ENCODE data around the gene CSNK1G2.

CSNK1G2 gene

DNA sequence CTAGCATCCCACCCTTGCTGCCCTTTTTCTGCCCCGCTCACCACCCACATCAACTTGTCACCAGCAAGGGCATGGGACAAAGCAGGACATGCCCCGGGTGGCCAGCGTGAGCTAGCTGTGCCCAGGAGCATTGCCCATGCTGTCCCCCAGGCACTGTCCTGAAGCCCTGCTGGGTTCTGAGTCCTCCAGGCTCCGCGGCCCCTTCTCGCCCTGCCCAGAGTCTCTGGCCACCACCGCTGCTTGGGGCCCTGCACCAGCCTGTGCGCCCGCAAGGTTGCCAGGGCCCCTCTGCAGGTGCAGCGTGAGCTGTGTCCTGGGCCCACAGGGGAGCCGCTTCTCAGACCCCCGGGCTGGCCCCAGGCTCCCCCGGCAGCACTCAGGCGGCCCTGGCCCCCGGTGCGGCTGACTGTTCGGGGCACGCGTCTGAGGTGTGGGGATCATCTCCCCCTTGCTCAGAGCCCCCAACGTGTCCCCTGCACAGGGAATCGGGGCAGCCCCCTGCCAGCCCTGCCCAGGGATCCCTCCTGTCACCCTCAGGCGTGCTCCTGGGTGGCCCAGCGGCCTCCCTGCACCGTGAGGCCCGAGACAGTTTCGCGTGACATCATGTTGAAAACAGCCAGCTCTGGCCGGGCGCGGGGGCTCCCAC is 4.1 kb downstream of the CSNK1G2 start:
- no peak for DNase-seq

DNA sequence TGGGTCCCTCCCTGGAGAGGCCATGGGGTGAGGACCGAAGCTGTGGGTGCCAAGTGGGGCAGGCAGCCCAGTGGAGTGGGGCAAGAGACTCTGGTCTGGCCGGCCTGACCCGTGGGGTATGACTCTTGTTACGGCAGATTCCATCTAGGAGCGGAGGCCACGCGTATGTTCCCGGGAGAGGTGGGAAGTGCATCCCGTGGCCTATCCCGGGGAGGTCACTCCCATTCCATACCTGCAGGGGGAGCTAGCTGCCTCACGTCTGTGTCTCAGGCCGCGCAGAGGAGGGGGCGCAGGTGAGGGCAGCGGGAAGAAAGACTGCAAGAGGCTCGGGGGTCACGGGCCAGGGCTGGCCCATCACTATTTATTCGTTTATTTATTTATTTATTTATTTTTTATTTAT is 4.9 kb downstream of the CSNK1G2 start:
- no peak for DNase-seq

DNA sequence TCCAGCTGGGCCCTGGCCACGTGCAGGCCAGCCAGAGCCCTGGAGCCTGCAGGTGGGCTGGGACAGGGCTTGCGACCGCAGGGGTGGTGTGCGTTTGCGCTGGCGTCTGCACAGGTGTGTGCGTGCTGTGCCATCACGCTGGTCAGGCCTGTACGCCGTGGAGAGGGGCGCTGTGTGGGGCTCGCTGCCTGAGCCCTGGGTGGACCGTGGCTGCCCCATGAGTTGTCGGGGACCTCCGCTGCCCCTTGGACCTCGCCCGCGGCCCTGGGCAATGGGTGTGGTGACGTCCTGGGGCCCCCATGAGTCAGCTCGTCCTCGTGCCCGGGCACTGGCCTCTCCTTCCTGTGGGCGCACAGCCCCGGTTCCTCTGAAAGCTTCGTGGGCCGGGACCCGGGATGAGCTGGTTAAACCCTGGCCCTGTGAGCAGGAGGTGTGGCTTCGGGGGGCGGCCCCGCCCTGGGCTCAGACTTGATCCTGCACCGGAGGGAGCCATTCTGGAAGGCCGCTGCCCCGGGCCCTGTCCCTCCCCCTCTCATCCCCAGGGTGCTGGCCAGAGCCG is 6.8 kb downstream of the CSNK1G2 start:
- DNase-seq, result peak; percentile 31

DNA sequence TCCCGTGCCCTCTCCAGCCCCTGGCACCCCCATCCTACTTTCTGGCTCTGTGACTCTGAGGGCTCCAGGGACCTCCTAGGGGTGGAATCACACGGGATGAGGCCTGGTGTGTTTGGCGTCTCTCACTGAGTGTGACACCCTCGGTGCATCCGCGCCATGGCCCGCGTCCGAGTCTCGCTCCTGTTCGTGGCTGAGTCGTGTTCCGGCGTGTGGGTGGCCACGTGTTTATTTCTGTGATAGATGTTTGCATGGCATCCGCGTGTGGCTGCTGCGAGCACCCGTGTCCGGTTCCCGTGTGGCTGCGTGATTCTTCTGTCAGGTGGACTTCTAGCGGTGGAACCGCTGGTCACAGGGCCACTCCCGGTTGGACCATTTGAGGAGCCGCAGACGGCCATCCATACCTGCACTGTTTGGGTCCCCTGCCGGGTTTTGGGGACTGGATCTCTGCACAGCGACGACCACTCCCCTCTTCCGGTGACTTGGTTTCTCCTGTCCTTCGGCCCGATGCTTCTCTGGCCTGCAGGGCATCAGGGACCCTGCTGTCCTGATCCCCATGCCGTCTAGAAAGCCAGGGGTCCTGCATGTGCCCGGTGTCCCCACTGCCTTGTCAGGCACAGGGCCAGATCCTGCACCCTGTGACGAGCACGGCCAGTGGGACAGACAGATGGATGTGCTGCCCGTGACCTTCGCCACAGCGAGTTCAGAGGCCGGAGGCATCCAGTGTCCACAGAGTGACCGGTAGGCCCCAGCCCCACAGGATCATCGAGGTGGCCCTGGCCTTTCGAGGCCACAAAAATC is 8.5 kb downstream of the CSNK1G2 start:
- no peak for DNase-seq

DNA sequence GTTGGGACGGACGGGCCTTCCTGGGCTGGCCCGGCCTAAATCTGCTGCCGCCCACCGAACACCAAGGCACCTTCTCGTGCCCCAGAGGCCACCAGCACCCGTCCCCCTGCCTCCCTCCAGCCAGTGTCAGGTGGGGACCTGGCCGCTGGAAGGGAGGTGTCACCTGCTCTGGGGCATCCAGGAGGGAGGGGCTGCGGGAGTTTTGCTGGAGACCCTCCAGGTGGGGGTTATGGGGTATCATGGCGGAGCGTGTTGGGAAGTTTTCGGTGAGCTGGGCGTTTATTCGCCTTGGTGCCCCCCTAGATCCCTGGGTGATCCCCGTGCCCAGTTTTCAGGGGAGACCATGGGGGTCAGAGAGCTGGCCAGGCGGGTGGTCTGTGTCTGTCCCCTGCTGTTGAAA is 9.7 kb downstream of the CSNK1G2 start:
- no peak for DNase-seq

DNA sequence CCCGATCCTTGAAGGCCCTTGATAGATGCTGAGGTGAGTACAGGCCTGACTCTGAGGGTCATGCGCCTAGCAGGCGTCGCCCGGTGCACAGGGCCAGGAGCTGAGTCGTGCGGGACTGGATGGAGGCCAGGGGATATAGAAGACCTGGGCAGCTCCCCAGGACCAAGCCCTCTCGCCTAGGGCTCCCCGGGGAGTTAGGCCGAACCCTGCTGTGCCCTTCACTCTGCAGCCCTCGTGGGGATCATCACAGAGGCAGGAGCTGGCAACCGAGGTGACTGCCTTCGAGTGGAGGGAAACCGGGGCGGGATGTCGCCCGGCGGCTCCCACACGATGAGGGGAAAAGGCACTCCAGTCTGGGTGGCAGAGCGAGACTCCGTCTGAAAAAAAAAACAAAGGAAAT is 11.7 kb downstream of the CSNK1G2 start:
- DNase-seq, result no peak

DNA sequence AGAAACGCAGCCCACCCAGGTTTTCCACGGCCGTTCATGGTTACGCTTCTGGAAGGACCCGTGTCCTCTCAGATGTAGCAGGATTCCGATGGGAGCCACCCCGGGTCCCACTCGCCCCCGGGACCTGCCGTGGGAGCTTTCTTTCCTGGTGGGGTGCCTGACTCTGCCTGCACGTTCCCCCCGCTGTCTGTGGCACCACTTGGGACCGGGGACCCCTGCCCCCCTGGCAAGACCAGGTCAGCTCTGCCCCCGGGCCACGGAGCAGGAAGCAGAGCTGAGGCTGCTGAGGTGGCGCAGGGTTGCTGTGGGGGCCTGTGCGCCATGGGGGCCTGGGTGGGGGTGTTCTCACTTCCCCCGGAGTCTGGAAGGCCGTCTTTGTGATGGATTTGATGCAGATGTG is 12.1 kb downstream of the CSNK1G2 start:
- no peak for DNase-seq

DNA sequence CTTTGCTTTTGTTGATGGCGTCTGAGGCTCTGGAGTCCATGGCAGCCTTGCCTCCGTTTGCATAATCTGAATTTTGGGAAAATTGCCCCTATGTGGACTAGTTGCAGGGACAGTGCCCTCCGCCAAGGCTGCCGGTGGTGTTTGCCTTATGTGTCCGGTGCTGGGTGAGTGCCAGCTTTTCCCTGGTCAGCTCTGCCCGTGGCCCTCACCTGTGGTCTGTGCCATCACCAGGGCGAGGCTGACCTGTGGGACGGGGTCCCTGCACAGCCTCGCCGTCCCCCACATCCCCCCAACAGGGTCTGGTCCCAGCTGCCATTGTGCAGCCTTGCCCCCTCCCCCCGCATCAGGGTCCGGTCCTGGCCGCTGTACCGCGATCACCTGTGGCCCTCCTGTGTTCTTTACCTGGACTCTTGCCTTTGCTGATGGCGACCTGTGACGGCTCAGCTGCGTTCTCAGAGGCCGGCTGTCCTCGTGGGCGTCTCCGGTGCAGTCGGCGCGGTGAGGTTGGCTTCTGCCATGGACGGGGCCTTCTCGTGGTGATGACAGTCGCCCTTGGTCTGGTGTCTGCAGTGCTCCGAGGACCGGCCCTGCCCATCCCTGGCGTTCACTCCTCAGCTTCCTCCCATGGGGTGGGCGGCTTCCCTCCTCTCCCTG is 12.6 kb downstream of the CSNK1G2 start:
- no peak for DNase-seq

DNA sequence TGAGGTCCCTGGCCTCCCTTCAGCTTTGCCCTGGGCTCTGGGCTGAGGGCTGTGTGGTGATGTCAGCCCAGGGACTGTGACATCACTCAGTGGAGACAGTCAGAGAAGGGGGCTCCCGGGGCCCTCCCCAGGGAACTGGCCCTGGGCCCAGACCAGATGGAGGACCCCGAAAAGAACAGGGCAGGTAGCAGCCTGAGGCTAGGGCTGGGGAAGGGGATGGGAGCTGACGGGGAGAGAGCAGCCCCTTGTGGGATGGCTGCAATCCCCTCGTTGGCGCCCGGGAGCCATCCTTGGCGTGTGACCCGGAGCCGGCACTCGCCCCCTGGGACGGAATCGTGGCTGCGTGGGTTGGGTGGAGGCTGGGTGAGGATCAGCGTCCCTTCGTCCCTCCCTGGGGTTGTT is 13.6 kb downstream of the CSNK1G2 start:
- DNase-seq, result no peak

DNA sequence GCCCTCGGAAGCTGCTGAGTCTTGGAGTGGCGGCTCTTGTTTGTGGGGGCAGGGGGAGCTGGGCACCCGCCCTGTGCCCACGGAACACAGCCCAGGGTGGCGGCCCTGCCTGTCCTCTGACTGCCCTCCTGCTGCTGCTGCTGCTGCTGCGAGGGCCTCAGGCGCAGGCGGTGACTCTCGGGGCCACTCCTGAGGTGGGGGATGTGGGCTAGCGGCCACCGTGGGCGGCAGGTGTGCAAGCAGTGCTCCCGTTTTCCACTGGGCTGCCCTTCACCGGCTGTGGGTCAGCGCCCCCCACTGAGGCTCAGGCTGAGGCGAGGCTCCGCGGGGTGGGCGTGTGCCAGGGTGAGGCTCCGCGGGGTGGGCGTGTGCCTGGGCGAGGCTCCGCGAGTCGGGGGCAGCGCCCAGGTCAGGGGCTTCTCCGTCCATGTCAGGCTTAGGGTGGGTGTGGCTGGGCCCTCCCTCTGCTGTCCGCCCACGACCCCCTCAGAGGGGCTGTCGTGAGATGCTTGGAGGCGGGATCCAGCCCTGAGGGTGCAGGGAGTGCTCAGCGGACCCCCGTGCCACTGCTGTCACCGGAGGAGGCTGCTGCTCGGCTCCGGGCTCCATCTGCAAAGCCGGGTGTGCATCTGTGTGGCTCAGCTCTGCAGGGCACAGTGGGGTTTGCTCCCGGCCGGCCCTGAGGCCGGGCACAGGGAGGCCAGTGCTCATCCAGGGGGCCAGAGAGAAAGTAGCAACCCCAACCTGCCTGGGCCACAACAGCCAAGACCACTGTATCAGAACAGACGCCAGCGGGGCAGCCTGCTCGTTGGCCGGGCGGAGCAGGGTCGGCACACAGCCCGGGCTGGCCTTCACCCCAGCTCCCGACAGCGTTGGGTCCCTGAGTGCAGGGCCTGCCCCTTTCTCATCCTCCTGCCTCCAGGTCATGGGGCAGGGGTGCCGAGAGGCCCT is 14.5 kb downstream of the CSNK1G2 start:
- DNase-seq, result no peak

DNA sequence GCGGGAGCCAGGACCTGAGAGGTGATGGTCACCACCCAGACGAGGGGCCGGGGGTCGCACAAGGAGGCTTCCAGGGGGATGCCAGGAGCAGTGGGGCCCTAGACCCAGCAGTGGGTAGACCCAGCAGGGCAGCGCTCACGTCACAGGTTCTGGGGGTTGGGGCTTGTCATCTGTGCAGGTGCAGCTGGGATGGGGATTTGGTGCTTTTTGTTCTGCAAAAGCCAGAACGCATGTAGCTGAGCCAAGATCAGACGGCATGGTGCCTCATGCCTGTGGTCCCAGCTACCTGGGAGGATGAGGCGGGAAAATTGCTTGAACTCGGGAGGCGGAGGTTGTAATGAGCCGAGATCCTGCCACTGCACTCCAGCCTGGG is 15.1 kb downstream of the CSNK1G2 start:
- no peak for DNase-seq

DNA sequence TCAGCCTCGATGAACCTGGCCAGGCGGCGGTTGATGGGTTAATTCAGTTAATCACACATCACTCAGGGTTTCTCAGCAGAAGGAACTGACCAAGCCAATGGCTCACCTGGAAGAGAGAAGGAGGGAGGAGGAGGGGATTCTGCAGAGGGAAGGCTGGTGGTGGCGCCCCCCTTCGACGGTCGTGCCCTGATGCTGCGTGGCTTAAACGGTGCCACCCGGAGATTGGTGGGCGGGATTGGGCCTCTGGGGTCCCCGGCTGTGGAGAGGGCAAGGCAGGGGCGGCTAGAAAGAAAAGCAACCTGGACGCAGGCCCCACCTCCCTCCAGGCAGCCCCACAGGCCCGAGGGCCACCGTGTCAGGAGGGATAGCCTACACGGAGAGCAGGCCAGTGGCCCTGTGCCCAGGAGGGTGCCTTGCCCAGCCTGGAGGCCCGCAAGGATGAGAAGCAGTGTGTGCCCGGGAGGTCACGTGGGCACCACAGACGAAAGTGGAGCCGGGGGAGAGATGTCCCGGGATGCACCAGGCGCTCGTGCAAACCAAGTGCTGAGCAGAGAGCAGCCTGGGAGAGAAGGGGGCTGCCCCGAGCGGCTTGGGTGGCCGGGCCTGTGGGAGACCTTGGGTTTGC is 16.0 kb downstream of the CSNK1G2 start:
- DNase-seq, result no peak

DNA sequence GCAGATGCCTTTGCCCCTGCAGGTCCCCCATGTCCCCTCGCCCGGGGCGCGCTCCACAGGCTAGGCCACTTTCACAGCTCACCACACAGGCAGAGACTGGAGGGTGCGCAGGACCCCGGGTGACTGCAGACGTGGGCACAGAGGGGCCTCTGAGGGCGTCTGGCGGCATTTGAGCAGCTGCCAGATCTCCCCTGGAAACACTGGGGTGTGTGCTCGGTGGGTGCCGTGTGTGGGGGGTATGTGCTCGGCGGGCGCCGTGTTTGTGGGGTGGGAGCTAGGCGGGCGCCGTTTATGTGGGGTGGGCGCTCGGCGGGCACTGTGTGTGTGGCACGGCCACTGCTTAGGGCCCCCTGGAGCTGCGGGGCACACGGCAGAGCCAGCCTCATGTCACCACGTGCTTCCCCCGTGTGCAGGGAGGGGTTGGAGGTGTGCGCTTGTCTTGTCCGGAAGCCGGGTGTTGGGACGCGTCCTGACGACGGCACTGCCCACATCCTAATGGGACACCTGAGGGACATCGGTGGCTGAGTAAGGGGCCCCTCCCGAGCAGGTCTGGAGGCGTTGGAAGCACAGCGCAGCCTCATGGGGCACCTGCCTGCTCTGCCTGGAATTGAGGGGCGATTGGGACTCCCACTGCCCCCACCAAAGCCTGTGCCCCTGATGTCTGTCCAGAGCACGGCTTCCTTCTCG is 16.7 kb downstream of the CSNK1G2 start:
- DNase-seq, result no peak

DNA sequence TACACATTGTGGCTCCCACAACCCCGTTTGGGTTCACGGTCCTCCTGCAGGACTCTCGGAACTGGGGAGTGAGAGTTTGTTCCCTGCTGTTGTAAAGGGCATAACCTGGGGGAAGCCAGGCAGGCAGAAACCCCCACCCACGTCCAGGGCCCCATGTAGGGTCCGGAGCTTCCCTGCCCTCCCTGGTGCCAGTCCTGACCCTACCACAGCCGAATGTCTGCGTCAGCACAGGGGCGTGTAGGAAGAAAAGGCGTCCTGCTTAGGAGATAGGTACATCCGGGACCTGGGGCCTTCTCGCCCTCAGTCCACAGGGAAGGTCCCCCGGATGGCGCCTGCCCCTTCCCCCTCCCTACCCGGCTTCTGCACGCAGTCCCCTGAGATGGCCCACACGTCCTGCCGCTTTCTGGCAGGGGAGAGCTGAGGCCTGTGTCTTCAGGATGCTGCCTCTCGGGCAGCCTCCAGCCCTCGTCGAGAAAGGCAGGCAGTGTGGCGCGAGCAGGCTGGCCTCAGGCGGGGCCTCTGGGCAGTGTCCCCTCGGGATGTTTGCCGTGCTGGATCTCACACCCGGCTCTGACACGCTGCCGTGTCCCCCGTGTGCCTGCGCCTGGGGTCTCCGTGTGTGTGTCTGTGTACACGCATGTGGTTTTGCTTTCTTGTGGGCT is 19.1 kb downstream of the CSNK1G2 start:
- DNase-seq, result no peak

DNA sequence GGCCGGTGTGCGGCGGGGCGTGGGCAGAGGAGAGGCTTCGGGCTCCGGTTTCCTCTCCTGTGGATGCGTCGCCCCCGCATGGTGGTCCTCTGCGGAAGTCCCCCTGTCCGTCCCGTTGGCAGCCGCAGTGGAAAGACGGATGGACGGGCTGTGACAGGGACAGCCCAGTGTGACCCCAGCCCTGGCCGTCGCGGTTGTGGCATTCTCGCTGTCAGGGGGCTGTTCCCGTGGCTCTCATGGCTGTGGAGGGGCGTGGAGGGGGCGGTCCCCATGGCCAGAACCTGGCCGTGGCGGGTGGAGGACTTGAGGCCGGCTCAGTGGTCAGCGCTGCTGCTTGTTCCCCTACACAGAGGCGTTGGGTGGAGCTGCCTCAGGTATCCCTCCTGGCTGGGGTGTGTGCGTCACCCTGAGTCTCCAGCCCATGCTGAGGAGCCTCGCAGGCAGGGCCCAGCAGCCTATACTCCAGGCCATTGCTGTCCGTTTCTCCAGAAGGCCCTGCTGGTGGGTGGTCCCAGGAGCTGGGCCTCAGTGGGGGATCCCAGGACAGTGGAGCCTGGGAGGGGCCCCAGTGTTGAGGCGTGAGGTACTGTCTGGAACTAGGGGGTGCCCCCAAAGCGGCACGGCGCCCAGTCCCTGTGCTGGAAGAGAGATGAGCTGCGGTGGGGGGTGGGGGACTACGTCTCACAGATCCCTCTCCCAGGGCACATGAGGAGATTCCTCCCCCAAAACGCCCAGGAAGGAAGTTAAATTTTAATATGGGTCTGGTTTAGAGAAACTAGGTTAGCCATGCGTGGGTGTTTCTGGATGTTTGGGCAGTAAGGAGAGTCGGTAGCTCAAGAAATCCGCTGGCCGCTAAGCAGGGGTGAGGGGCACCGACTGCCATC is 20.3 kb downstream of the CSNK1G2 start:
- no peak for DNase-seq

DNA sequence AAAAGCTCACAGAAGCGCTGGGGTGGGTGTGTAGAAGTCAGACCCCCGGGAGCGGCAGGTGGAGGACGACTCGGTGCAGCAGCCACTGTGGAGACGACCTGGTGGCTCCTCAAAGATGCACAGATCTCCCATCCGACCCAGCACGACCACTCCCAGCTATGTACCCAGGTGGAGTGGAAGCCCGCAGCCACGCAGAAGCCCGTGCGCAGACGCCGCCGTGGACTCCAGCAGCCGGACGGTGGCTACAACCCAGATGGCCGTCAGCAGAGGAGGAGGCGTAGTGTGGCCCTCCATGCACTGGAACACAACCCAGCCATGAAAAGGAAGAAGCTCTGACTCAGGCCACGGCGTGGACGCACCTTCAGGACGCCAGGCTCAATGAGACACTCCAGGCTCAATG is 21.7 kb downstream of the CSNK1G2 start:
- DNase-seq, result no peak

DNA sequence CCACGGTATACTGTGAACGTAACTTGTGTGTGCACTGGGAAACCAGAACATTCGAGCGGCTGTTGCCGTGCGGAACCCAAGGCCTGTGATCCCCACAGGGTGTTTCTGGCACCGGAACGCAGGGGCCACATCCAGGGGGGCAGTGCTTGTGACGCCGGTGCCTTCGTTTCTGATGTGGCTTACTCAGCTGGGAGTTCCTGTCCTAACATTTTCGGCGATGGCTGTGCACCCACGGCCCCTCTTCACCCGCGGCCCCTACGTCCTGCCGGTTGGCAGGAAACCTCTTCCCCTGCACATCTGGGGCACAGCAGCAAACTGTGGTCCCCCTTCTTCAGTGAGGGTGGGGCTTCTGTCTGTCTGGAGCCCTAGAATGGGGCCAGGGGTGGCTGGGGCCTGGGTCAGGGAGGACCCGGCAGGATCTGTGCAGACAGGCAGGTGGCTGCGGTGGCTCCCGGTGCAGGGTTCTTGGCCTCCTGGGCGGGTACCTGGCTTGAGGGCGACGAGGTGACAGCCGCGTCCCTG is 26.2 kb downstream of the CSNK1G2 start:
- no peak for DNase-seq

DNA sequence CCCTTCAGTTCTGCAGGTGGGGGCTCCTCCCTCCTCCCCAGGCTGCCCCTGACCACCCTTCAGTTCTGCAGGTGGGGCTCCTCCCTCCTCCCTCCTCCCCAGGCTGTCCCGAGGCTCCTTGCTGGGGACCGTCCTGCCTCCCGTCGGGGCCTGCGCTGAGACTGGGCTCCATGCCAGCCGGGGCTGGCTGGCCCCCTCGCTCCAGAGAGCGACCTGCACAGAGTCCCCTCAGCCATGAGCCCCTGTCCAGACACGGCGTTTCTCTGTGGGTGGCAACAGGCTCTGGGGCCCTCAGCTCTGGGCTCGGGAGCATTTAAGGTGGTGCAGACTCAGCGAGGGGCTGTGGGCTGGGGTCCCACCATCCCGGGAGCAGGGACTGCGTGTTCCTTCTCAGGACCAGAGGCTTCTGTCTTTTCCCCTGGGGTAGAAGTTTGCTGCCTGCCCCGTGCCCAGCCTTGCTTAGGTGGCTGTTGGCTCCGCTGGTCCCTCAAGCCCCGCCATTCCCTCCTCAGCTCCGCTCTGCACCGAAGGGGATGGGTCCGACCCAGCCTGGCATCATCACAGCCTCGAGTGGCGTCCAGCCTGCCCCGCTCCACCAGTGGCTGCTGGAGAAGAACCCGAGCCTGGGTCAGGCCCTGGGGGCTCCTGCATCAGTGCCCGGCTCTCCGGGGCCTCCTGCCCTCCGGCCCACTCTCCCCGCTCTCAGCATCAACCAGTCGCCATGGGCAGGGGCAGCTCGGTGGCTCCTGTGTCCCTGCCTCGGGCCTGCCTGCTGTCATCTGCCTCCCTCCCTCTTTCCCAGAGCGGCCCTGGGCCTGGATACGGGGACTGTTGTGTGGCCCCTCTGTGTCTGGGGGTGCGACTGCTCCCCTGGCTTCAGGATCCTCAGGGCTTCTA is 27.6 kb downstream of the CSNK1G2 start:
- no peak for DNase-seq

All from T1000 (cell line).